CD4-positive, alpha-beta memory T cell (primary cell): Measurements from ENCODE around the gene LCE2D. TPM values are rescaled to one million over a fixed set of nuclear protein-coding genes. Genes with fewer than 3 reads are reported as not detected.
A peak's percentile ranks its signal among the peaks of the same experiment; 100 is the strongest.

Experiments used
- CTCF ChIA-PET: fragments of 350-600 bp; sonication (Branson Sonifier 250); formaldehyde crosslinking; loops from one replicate; lab custom pipeline; 2021; ENCODE audit warnings: inconsistent platforms; ENCODE audit not compliant: partially characterized antibody; lab: Charles Lee
- POLR2A ChIA-PET: fragments of 350-600 bp; sonication (Branson Sonifier 250); formaldehyde crosslinking; loops from one replicate; lab custom pipeline; 2021; ENCODE audit not compliant: partially characterized antibody; lab: Charles Lee
- DNase-seq, 5 donors: peaks; one replicate each; pipeline versions ENCODE4 v3.0.0 to v3.0.0-alpha.2; 2020 to 2022; ENCODE audit warnings: mixed read lengths in 1 of 5
- H3K27ac ChIP-seq: one replicate; pipeline ENCODE4 v1.7.0; 2013; ENCODE audit warnings: low read depth, low read length
- H3K27me3 ChIP-seq: 2 replicates; pipeline ENCODE4 v1.7.0; 2013; ENCODE audit warnings: mild to moderate bottlenecking, low read length, moderate library complexity; ENCODE audit not compliant: insufficient read depth
- H3K36me3 ChIP-seq: 2 replicates; pipeline ENCODE4 v1.7.0; 2013; ENCODE audit warnings: mild to moderate bottlenecking, low read length, moderate library complexity; ENCODE audit not compliant: insufficient read depth
- H3K4me1 ChIP-seq: 2 replicates; pipeline ENCODE4 v1.7.0; 2013; ENCODE audit warnings: mild to moderate bottlenecking, low read length, moderate library complexity; ENCODE audit not compliant: insufficient read depth
- H3K4me3 ChIP-seq, 2 donors: one replicate each; pipeline ENCODE4 v1.7.0; 2013; ENCODE audit warnings: low read length in 2 of 2, mild to moderate bottlenecking in 1 of 2
- H3K9me3 ChIP-seq, 2 donors: one replicate each; pipeline ENCODE4 v1.7.0; 2013; ENCODE audit warnings: low read length in 2 of 2, control low read depth in 1 of 2; ENCODE audit not compliant: control insufficient read depth in 1 of 2
- H3K27ac Mint-ChIP-seq, 7 donors: one replicate each; pipeline ENCODE4 v1.8.0; 2020 to 2021; ENCODE audit warnings: mixed read lengths in 7 of 7, mild to moderate bottlenecking in 6 of 7, inconsistent platforms in 3 of 7, moderate library complexity in 3 of 7
- H3K27me3 Mint-ChIP-seq, 2 donors: one replicate each; pipeline ENCODE4 v1.8.0; 2020 to 2021; ENCODE audit warnings: mixed read lengths in 2 of 2
- H3K36me3 Mint-ChIP-seq, 2 donors: one replicate each; pipeline ENCODE4 v1.8.0; 2020 to 2021; ENCODE audit warnings: mixed read lengths in 2 of 2, inconsistent platforms in 1 of 2, mild to moderate bottlenecking in 1 of 2
- H3K4me1 Mint-ChIP-seq, 4 donors: one replicate each; pipeline ENCODE4 v1.8.0; 2020 to 2021; ENCODE audit warnings: mixed read lengths in 4 of 4, mild to moderate bottlenecking in 1 of 4
- H3K4me3 Mint-ChIP-seq, 8 donors: one replicate each; pipeline ENCODE4 v1.8.0; 2020 to 2021; ENCODE audit warnings: mixed read lengths in 8 of 8, mild to moderate bottlenecking in 7 of 8, moderate library complexity in 6 of 8, inconsistent platforms in 3 of 8
- H3K9me3 Mint-ChIP-seq, 8 donors: one replicate each; pipeline ENCODE4 v1.8.0; 2020 to 2021; ENCODE audit warnings: mixed read lengths in 8 of 8, mild to moderate bottlenecking in 5 of 8, inconsistent platforms in 3 of 8, moderate library complexity in 1 of 8
- intact Hi-C: fragments of 100-400 bp; cut with micrococcal nuclease; formaldehyde crosslinking; loops from one replicate; pipeline ENCODE4 v1.15.1; 2023
- polyA plus RNA-seq, 2 donors: library from polyadenylated mRNA; unstranded; fragments of 300-500 nt; fragmentation: Illumina TruSeq; gene quantifications; one replicate each; pipeline ENCODE4 v1.2.3, GENCODE V29; 2021
- total RNA-seq, 2 experiments: library from RNA; stranded (reverse); gene quantifications; one replicate each; pipeline ENCODE4 v1.2.3, GENCODE V29; 2021

The LCE2D gene, protein sequence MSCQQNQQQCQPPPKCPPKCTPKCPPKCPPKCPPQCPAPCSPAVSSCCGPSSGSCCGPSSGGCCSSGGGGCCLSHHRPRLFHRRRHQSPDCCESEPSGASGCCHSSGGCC
- not detected for total RNA-seq
- polyA plus RNA-seq = not detected

DNA sequence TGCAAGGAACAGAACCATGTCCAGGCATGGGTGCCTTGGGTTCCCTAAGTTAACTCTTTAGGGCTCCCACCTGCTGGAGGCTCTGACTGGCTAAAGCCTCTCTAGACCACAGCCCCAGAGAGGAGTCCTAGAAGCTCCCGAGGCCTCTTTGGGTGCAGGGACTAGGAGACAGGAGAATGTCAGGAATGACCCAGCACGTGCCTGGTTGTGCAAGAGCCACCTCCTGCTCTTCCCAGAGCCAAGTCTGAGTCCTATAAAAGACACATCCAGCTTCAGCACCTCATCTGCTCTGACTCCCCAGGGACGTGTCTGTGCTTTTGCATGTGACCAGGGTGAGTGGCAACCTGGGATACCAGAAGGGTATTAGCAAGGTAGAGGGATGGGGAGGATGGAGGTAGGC lies at the start of gene LCE2D:
Gene LCE2D (plus strand): TSS at position 283 of the 400 bp plus-strand sequence. CDS start 726 bp downstream, outside the sequence.
- DNase-seq = no peak
- H3K4me1 Mint-ChIP-seq = no peaks in the 10 kb centered on the region
- H3K27ac Mint-ChIP-seq = no peak within 1 kb of the TSS
- peaks cover 8 to 36% of the 10 kb centered on the region in 2 donors for H3K27me3 Mint-ChIP-seq
- Histone ChIP-seq H3K4me3 (no peak within 1 kb of the TSS), H3K27me3 (no peaks in the 10 kb centered on the region), H3K36me3 (no peaks in the 10 kb centered on the region), H3K4me1 (no peaks in the 10 kb centered on the region), H3K27ac (no peak within 1 kb of the TSS), H3K9me3 (no peaks in the 10 kb centered on the region)
- ChIA-PET POLR2A (no interaction called here), CTCF (interaction anchor here (1.0 to 2.9 kb wide), 2 partner anchors 9 kb away, joined by 7 to 11 read pairs; no protein-coding TSS in a partner anchor)
- no peaks in the 10 kb centered on the region for H3K36me3 Mint-ChIP-seq
- H3K4me3 Mint-ChIP-seq = no peak within 1 kb of the TSS
- no peaks in the 10 kb centered on the region for H3K9me3 Mint-ChIP-seq
- intact Hi-C loops = no loop called here

DNA sequence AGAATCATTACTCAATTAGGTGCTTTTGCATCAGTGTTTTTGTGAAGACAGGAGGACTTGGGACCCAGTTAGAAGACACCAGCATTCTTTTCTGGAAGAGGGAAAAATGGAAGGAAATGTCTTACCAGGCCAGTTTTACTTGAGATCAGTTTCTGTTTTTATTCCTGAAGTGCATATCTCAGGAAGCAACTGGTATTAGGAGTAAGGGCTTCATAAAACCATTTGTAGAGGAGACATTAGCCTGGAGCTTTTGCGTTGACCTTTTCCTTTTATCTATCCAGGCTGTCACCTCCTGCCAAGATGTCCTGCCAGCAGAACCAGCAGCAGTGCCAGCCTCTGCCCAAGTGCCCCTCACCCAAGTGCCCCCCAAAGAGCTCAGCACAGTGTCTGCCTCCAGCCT lies 49.7 kb upstream of the LCE2D start, which contains the start of gene LCE3B:
Gene LCE3B (plus strand): TSS at position 301 of the 400 bp plus-strand sequence. CDS start 0 bp downstream, at position 301.
- H3K27ac ChIP-seq = no peak within 1 kb of the TSS
- no peak within 1 kb of the TSS for H3K4me3 ChIP-seq
- Mint-ChIP-seq H3K9me3 (peaks cover 0 to 9% (median 4%) of the 10 kb centered on the region in 8 donors), H3K36me3 (peaks cover 0 to 1% of the 10 kb centered on the region in 2 donors), H3K27ac (no peak within 1 kb of the TSS), H3K4me1 (no peaks in the 10 kb centered on the region), H3K27me3 (peaks cover 0 to 9% of the 10 kb centered on the region in 2 donors), H3K4me3 (no peak within 1 kb of the TSS)
- H3K9me3 ChIP-seq = peaks cover 0 to 2% of the 10 kb centered on the region in 2 donors
- POLR2A ChIA-PET = no interaction called here
- H3K27me3 ChIP-seq = no peaks in the 10 kb centered on the region
- CTCF ChIA-PET = no interaction called here
- H3K4me1 ChIP-seq = no peaks in the 10 kb centered on the region
- H3K36me3 ChIP-seq = no peaks in the 10 kb centered on the region
- intact Hi-C loops = no loop called here
- no peak for DNase-seq

DNA sequence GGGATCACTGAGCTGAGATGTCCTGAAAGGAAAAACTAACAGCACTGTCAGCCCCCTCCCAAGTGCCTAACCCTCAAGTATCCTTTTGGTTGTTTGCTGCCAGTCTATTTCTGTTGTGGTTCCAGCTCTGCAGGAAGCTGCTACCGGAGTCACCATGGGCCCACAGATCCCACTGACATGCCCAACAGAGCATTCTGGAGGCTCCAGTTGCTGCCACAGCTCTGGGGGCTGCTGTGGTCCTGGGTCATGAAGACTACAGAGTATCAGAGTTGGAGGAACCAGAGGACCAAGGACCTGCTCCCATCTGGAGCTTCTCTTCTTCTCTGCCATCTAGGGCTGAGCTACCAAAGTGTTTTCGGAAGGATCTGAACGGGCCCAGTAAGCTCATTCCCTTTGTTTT lies 41.2 kb upstream of the LCE2D start:
- H3K4me3 ChIP-seq = no peak overlapping the region
- H3K36me3 Mint-ChIP-seq = peaks cover 0 to 5% of the 10 kb centered on the region in 2 donors
- H3K27me3 Mint-ChIP-seq = peaks cover 18 to 23% of the 10 kb centered on the region in 2 donors
- intact Hi-C loops = no loop called here
- H3K4me3 Mint-ChIP-seq = no peak overlapping the region
- H3K9me3 ChIP-seq = peaks cover 0 to 14% of the 10 kb centered on the region in 2 donors
- POLR2A ChIA-PET = no interaction called here
- H3K36me3 ChIP-seq = no peaks in the 10 kb centered on the region
- no peak for DNase-seq
- H3K27ac Mint-ChIP-seq = peak overlapping the region in 1 of 7 donors; percentile 0
- CTCF ChIA-PET = no interaction called here
- H3K4me1 Mint-ChIP-seq = peaks cover 0 to 4% (median 0%) of the 10 kb centered on the region in 4 donors
- H3K4me1 ChIP-seq = no peaks in the 10 kb centered on the region
- no peaks in the 10 kb centered on the region for H3K27me3 ChIP-seq
- no peak overlapping the region for H3K27ac ChIP-seq
- peaks cover 0 to 30% (median 16%) of the 10 kb centered on the region in 8 donors for H3K9me3 Mint-ChIP-seq

DNA sequence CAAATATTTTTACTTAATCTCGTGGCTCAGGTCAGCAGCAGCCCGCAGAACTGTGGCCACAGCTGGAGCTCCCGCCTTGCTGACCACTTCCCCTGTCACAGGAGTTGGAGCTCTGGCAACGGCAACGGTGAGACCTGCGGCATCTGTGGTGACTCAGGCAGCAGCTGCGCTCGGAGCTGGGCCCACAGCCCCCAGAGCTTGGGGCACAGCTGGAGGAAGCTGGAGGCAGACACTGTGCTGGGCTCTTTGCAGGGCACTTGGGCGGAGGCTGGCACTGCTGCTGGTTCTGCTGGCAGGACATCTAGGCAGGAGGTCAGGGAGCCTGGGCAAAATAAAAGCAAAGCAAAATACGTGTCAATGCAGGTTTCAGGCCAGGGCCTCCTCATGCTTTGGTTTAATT lies 40.4 kb upstream of the LCE2D start, which contains the start of gene LCE3A:
Gene LCE3A (minus strand): TSS at position 301 of the 400 bp plus-strand sequence. CDS start 0 bp downstream, at position 301.
- Mint-ChIP-seq H3K36me3 (peaks cover 0 to 8% of the 10 kb centered on the region in 2 donors), H3K4me1 (peaks cover 0 to 4% (median 0%) of the 10 kb centered on the region in 4 donors), H3K27me3 (peaks cover 23 to 30% of the 10 kb centered on the region in 2 donors), H3K9me3 (peaks cover 0 to 26% (median 14%) of the 10 kb centered on the region in 8 donors), H3K4me3 (no peak within 1 kb of the TSS), H3K27ac (peak within 1 kb of the TSS in 1 of 7 donors; percentile 0)
- DNase-seq = no peak
- intact Hi-C loops = no loop called here
- Histone ChIP-seq H3K4me1 (no peaks in the 10 kb centered on the region), H3K36me3 (no peaks in the 10 kb centered on the region), H3K27ac (no peak within 1 kb of the TSS), H3K27me3 (no peaks in the 10 kb centered on the region), H3K9me3 (peaks cover 0 to 14% of the 10 kb centered on the region in 2 donors), H3K4me3 (no peak within 1 kb of the TSS)
- CTCF ChIA-PET = no interaction called here
- POLR2A ChIA-PET = no interaction called here

DNA sequence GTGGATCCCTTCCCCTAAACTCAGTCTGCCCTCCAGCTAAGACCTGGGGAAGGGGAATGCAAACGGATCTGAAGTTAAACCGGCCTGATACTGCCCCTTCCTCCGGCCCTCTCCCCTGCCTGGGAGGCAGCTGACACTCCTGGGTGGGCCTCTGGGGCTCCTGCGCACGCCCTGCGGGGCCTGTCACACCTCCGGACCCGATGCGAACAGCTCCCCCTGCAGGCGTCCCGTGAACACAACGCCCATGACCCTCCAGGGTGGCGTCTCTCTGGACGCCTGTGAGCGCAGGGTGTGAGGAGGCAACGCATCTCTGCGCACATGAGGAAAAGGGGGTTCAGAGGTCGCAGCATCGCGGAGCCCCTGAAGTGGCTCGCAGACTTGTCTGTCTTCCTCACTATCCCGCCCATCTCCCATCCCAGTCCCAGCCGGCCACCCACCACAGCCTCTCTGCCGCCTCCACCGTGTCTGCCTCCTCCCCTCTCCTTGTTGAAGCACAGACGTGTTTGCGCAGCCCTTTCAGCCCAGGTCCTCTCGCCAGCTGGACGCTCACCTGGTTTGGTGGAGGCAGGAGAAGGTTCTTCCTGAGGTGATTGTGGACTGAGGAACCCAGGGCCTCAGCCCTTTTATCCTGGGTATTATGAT lies 39.9 kb upstream of the LCE2D start:
- Mint-ChIP-seq H3K4me3 (no peak overlapping the region), H3K9me3 (peaks cover 0 to 23% (median 13%) of the 10 kb centered on the region in 8 donors), H3K27ac (no peak overlapping the region), H3K27me3 (peaks cover 23 to 30% of the 10 kb centered on the region in 2 donors), H3K36me3 (peaks cover 0 to 8% of the 10 kb centered on the region in 2 donors), H3K4me1 (peaks cover 0 to 4% (median 0%) of the 10 kb centered on the region in 4 donors)
- peaks cover 0 to 13% of the 10 kb centered on the region in 2 donors for H3K9me3 ChIP-seq
- intact Hi-C loops = no loop called here
- no peaks in the 10 kb centered on the region for H3K27me3 ChIP-seq
- no peaks in the 10 kb centered on the region for H3K36me3 ChIP-seq
- no peak for DNase-seq
- H3K27ac ChIP-seq = no peak overlapping the region
- no peak overlapping the region for H3K4me3 ChIP-seq
- ChIA-PET POLR2A (no interaction called here), CTCF (no interaction called here)
- no peaks in the 10 kb centered on the region for H3K4me1 ChIP-seq

DNA sequence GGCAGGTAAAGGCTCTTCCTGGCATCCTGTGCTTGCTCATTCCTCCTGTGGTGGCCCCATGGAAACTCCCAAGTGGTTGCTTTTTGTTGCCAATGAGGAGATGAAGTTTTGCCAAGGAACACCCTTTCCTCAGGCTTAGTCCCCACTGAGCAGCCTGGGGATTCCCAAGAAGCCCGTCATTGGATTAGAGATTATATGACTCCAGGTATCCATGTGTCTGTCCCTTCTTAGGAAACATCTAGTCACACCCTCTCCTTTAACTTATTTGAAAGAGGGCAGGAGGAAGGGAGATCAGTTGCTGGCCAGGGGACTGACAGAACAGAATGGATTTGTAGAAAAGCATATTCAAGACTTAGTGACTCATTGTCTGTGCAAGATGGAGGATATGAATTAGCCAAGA lies 36.4 kb upstream of the LCE2D start:
- H3K9me3 ChIP-seq = no peaks in the 10 kb centered on the region
- H3K4me1 ChIP-seq = no peaks in the 10 kb centered on the region
- no peaks in the 10 kb centered on the region for H3K27me3 ChIP-seq
- H3K27ac ChIP-seq = no peak overlapping the region
- Mint-ChIP-seq H3K27me3 (peaks cover 33 to 38% of the 10 kb centered on the region in 2 donors), H3K27ac (no peak overlapping the region), H3K36me3 (peaks cover 0 to 5% of the 10 kb centered on the region in 2 donors), H3K4me3 (no peak overlapping the region), H3K4me1 (peaks cover 0 to 4% (median 0%) of the 10 kb centered on the region in 4 donors), H3K9me3 (peaks cover 0 to 5% (median 0%) of the 10 kb centered on the region in 8 donors)
- H3K4me3 ChIP-seq = no peak overlapping the region
- intact Hi-C loops = no loop called here
- H3K36me3 ChIP-seq = no peaks in the 10 kb centered on the region
- CTCF ChIA-PET = no interaction called here
- DNase-seq = no peak
- POLR2A ChIA-PET = no interaction called here

DNA sequence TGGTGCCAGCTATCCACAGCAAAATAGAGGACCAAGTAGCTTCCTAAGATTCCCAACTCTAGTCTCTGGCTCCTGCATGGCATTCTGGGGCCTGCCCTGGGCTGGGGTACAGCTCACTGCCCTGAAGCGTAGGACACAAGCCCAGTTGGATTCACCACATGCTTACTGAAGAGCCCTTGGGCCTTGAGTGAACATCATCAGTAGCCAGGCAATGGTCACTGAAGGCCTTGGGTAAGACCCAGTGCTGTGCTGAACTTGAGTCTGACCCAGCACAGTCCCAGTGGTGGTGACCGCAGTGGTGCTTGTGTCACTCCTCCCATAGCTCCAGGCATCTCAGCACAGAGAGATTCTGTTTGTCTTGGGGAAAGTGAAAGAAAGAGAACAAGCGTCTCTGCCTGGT lies 32.6 kb upstream of the LCE2D start:
- ChIA-PET POLR2A (no interaction called here), CTCF (no interaction called here)
- intact Hi-C loops = no loop called here
- Histone ChIP-seq H3K4me3 (no peak overlapping the region), H3K9me3 (no peaks in the 10 kb centered on the region), H3K27me3 (no peaks in the 10 kb centered on the region), H3K27ac (no peak overlapping the region), H3K36me3 (no peaks in the 10 kb centered on the region), H3K4me1 (no peaks in the 10 kb centered on the region)
- Mint-ChIP-seq H3K27me3 (peaks cover 16 to 25% of the 10 kb centered on the region in 2 donors), H3K4me3 (no peak overlapping the region), H3K36me3 (peaks cover 0 to 5% of the 10 kb centered on the region in 2 donors), H3K4me1 (no peaks in the 10 kb centered on the region), H3K27ac (no peak overlapping the region), H3K9me3 (peaks cover 0 to 8% (median 0%) of the 10 kb centered on the region in 8 donors)
- no peak for DNase-seq
